IMR-90 (cell line): ENCODE data around the gene RAI14. TPM values are rescaled to one million over a fixed set of nuclear protein-coding genes. Genes with fewer than 3 reads are reported as not detected.

Experiments
- ATAC-seq: fragments of 200-7000 bp; cut with Tn5 transposase; 2 replicates; pipeline ENCODE4 v1.9.1; 2020; ENCODE audit warnings: low read depth, mild to moderate bottlenecking, moderate library complexity
- Bru-seq: library from RNA; stranded (reverse); fragments of 400-500 nt; gene quantifications from one replicate; lab custom pipeline; 2021; lab: Mats Ljungman, UMichigan
- BruChase-seq, 2 experiments: library from RNA; stranded (reverse); fragments of 400-500 nt; gene quantifications; one replicate each; lab custom pipeline; 2021; lab: Mats Ljungman, UMichigan
- BruUV-seq: library from RNA; stranded (reverse); fragments of 400-500 nt; replicated peaks from 2 replicates; lab custom pipeline; 2021; lab: Mats Ljungman, UMichigan
- CTCF ChIA-PET: fragments of 300-600 bp; formaldehyde crosslinking; extraction: SDS; loops from one replicate; lab custom pipeline; 2021; ENCODE audit warnings: antibody characterized with exemption; lab: Yijun Ruan, JAX
- POLR2A ChIA-PET: fragments of 300-600 bp; sonication (Branson Sonifier 250); formaldehyde crosslinking; loops from one replicate; lab custom pipeline; 2022; ENCODE audit warnings: antibody characterized with exemption; ENCODE audit not compliant: unreplicated experiment; lab: Charles Lee
- DNase-seq: peaks from one replicate; pipeline ENCODE4 v3.0.0; 2013
- H2AFZ ChIP-seq: replicated peaks from 2 replicates; pipeline ENCODE3; 2013; ENCODE audit warnings: low read length, mild to moderate bottlenecking; ENCODE audit not compliant: poor library complexity
- H2AK5ac ChIP-seq: 2 replicates; pipeline ENCODE4 v1.6.1; 2013; ENCODE audit warnings: low read depth, low read length, inconsistent platforms
- H2AK9ac ChIP-seq: replicated peaks from 2 replicates; pipeline ENCODE3; 2013; ENCODE audit warnings: mild to moderate bottlenecking, low read depth, low read length, moderate library complexity; ENCODE audit not compliant: poor library complexity
- H2BK120ac ChIP-seq: 2 replicates; pipeline ENCODE4 v1.6.1; 2013; ENCODE audit warnings: low read depth, low read length, inconsistent platforms
- H2BK15ac ChIP-seq: 3 replicates; pipeline ENCODE4 v1.6.1; 2013; ENCODE audit warnings: low read depth, low read length, inconsistent platforms
- H2BK20ac ChIP-seq: 2 replicates; pipeline ENCODE4 v1.6.1; 2013; ENCODE audit warnings: low read depth, mild to moderate bottlenecking, inconsistent platforms, low read length, moderate library complexity
- H2BK5ac ChIP-seq: 2 replicates; pipeline ENCODE4 v1.6.1; 2013; ENCODE audit warnings: mild to moderate bottlenecking, low read depth, low read length, inconsistent platforms; ENCODE audit not compliant: poor library complexity, severe bottlenecking
- H3K14ac ChIP-seq: replicated peaks from 2 replicates; pipeline ENCODE4 v1.6.1; 2013; ENCODE audit warnings: low read depth, low read length, inconsistent platforms
- H3K18ac ChIP-seq: 2 replicates; pipeline ENCODE4 v1.6.1; 2013; ENCODE audit warnings: low read depth, low read length, control low read depth
- H3K23ac ChIP-seq: 2 replicates; pipeline ENCODE4 v1.6.1; 2013; ENCODE audit warnings: low read depth, low read length, inconsistent platforms
- H3K27ac ChIP-seq: 2 replicates; pipeline ENCODE4 v1.5.1; 2013; ENCODE audit warnings: mild to moderate bottlenecking, control low read depth, low read length; ENCODE audit not compliant: insufficient read depth
- H3K27me3 ChIP-seq: 2 replicates; pipeline ENCODE4 v1.6.1; 2013; ENCODE audit warnings: low read length; ENCODE audit not compliant: control insufficient read depth, insufficient read depth
- H3K36me3 ChIP-seq: 2 replicates; pipeline ENCODE4 v1.6.1; 2013; ENCODE audit warnings: low read length, mixed read lengths; ENCODE audit not compliant: control insufficient read depth, insufficient read depth
- H3K4ac ChIP-seq: 2 replicates; pipeline ENCODE4 v1.6.1; 2013; ENCODE audit warnings: low read depth, low read length, inconsistent platforms
- H3K4me1 ChIP-seq: 2 replicates; pipeline ENCODE4 v1.6.1; 2013; ENCODE audit warnings: low read length, mixed read lengths; ENCODE audit not compliant: control insufficient read depth, insufficient read depth
- H3K4me2 ChIP-seq: 2 replicates; pipeline ENCODE4 v1.6.1; 2013; ENCODE audit warnings: low read depth, mild to moderate bottlenecking, control low read depth, low read length, moderate library complexity
- H3K4me3 ChIP-seq: 2 replicates; pipeline ENCODE4 v1.5.1; 2013; ENCODE audit warnings: low read depth, mild to moderate bottlenecking, control low read depth, low read length, moderate library complexity; ENCODE audit not compliant: insufficient read depth
- H3K56ac ChIP-seq: 2 replicates; pipeline ENCODE4 v1.6.1; 2013; ENCODE audit warnings: low read length, inconsistent platforms; ENCODE audit not compliant: insufficient read depth; ENCODE audit errors: extremely low read depth
- H3K79me1 ChIP-seq, 2 experiments: 2 replicates each; pipeline ENCODE4 v1.6.1; 2013; ENCODE audit warnings: low read length in 2 of 2, inconsistent platforms in 1 of 2, low read depth in 1 of 2
- H3K9ac ChIP-seq: 2 replicates; pipeline ENCODE4 v1.6.1; 2013; ENCODE audit warnings: low read depth, low read length, control low read depth
- H3K9me1 ChIP-seq: 2 replicates; pipeline ENCODE4 v1.6.1; 2013; ENCODE audit warnings: low read length, inconsistent platforms; ENCODE audit not compliant: insufficient read depth
- H3K9me3 ChIP-seq: 2 replicates; pipeline ENCODE4 v1.6.1; 2013; ENCODE audit warnings: low read length; ENCODE audit not compliant: control insufficient read depth, insufficient read depth
- H4K20me1 ChIP-seq: 2 replicates; pipeline ENCODE4 v1.6.1; 2013; ENCODE audit warnings: low read length, inconsistent platforms; ENCODE audit not compliant: insufficient read depth
- H4K5ac ChIP-seq: 2 replicates; pipeline ENCODE4 v1.6.1; 2013; ENCODE audit warnings: mild to moderate bottlenecking, low read depth, low read length, control low read depth
- H4K8ac ChIP-seq, 2 experiments: 2 replicates each; pipeline ENCODE4 v1.6.1; 2013; ENCODE audit warnings: low read depth in 2 of 2, low read length in 2 of 2, control low read depth in 1 of 2, inconsistent platforms in 1 of 2
- H4K91ac ChIP-seq: 2 replicates; pipeline ENCODE4 v1.6.1; 2013; ENCODE audit warnings: low read depth, low read length, inconsistent platforms; ENCODE audit not compliant: insufficient read depth
- BHLHE40 ChIP-seq: fragments of 150-350 bp; IDR thresholded peaks from 2 replicates; pipeline ENCODE4 v1.6.1; 2016; ENCODE audit warnings: mild to moderate bottlenecking, low read depth, low read length
- CEBPB ChIP-seq: IDR thresholded peaks from 2 replicates; pipeline ENCODE4 v1.6.1; 2012; ENCODE audit warnings: low read depth, low read length, improper control_type of control experiment
- CHD1 ChIP-seq: IDR thresholded peaks from 2 replicates; pipeline ENCODE4 v1.6.1; 2012; ENCODE audit warnings: low read depth, low read length, improper control_type of control experiment
- FOS ChIP-seq: fragments of 150-350 bp; IDR thresholded peaks from 2 replicates; pipeline ENCODE4 v1.6.1; 2016; ENCODE audit warnings: low read depth, low read length
- MAFK ChIP-seq: IDR thresholded peaks from 2 replicates; pipeline ENCODE4 v1.6.1; 2012; ENCODE audit warnings: low read depth, low read length, improper control_type of control experiment
- MAZ ChIP-seq: IDR thresholded peaks from 2 replicates; pipeline ENCODE4 v1.6.1; 2012; ENCODE audit warnings: low read depth, mild to moderate bottlenecking, low read length, improper control_type of control experiment, moderate library complexity, borderline replicate concordance
- NFE2L2 ChIP-seq: fragments of 150-350 bp; IDR thresholded peaks from 2 replicates; pipeline ENCODE4 v1.6.1; 2016; ENCODE audit warnings: low read depth, mild to moderate bottlenecking, low read length
- POLR2A ChIP-seq: IDR thresholded peaks from 2 replicates; pipeline ENCODE4 v1.6.1; 2012; ENCODE audit warnings: mild to moderate bottlenecking, low read depth, low read length
- RAD21 ChIP-seq: IDR thresholded peaks from 2 replicates; pipeline ENCODE4 v1.6.1; 2012; ENCODE audit warnings: low read length, improper control_type of control experiment
- RCOR1 ChIP-seq: IDR thresholded peaks from 2 replicates; pipeline ENCODE4 v1.6.1; 2012; ENCODE audit warnings: mild to moderate bottlenecking, low read length, improper control_type of control experiment; ENCODE audit not compliant: insufficient replicate concordance
- SMC3 ChIP-seq: fragments of 150-350 bp; IDR thresholded peaks from 2 replicates; pipeline ENCODE4 v1.6.1; 2016; ENCODE audit warnings: low read depth, mild to moderate bottlenecking, antibody characterized with exemption, low read length, moderate library complexity
- USF2 ChIP-seq: fragments of 150-350 bp; IDR thresholded peaks from 2 replicates; pipeline ENCODE4 v1.6.1; 2017; ENCODE audit warnings: mild to moderate bottlenecking, antibody characterized with exemption, low read length, low read depth
- WGBS, 2 experiments: methylation state at CpG; one replicate each; pipeline versions ENCODE4 v1.1.5 to v1.1.7; 2013; ENCODE audit warnings: missing lambda C conversion rate in 2 of 2; ENCODE audit not compliant: insufficient read length in 1 of 2; ENCODE audit errors: extremely low coverage in 2 of 2; 5-methylcytosine and 5-hydroxymethylcytosine counted together
- dilution Hi-C: fragments of 300-500 bp; cut with HindIII; formaldehyde crosslinking; loops from one replicate; pipeline ENCODE4 v1.14.3; 2018; ENCODE audit warnings: low sequenced_read_pairs; ENCODE audit not compliant: unreplicated experiment
- in situ Hi-C: fragments of 300-500 bp; cut with MboI; formaldehyde crosslinking; loops from 3 replicates; pipeline ENCODE4 v1.14.3; 2019; ENCODE audit warnings: low sequenced_read_pairs, inconsistent platforms, mixed read lengths
- intact Hi-C: fragments of 100-400 bp; cut with micrococcal nuclease; formaldehyde crosslinking; loops from 2 replicates; pipeline ENCODE4 v1.10.0; 2022
- long read RNA-seq: library from polyadenylated mRNA; unstranded; transcript quantifications from one replicate; pipeline ENCODE4 v2.0.0, GENCODE V29; 2021; ENCODE audit not compliant: unreplicated experiment
- polyA plus RNA-seq, 3 experiments: library from polyadenylated mRNA; depleted of rRNA; stranded (reverse); fragments of >200 nt; gene quantifications; 2 replicates each; pipeline ENCODE4 v1.2.3, GENCODE V29; 2012; ENCODE audit warnings: low replicate concordance in 1 of 3
- total RNA-seq: library from RNA; depleted of rRNA; stranded (reverse); fragments of >200 nt; gene quantifications from 2 replicates; pipeline ENCODE4 v1.2.3, GENCODE V29; 2012; rRNA removed
- TF ChIP-seq, protein P1 (sequence below): conservative IDR thresholded peaks from 2 replicates; pipeline ENCODE4 v1.5.1; 2012; ENCODE audit warnings: mild to moderate bottlenecking, low read depth, low read length, improper control_type of control experiment

The RAI14 gene
- total RNA-seq (267 and 361 TPM in 2 replicates), polyA plus RNA-seq (2012; rRNA removed) (191 and 221 TPM in 2 replicates), Bru-seq, nascent RNA (percentile 99 among the genes with signal in this experiment), BruChase-seq, experiment 1, labeled RNA remaining after a 6-hour chase (percentile 98 among the genes with signal in this experiment), BruChase-seq, experiment 2, labeled RNA remaining after a 2-hour chase (percentile 96 among the genes with signal in this experiment)
- 68.3 and 80.0 TPM in 2 replicates for polyA plus RNA-seq (2012; cell fraction: cytosol; rRNA removed)
- polyA plus RNA-seq (2012; cell fraction: nucleus; rRNA removed; ENCODE audit: low replicate concordance), result 60.2 and 146 TPM in 2 replicates
- long read RNA-seq, full-length matches to known transcripts, result 100 of 262 reads
- long read RNA-seq, partial matches to known transcripts, result 127 of 262 reads
- long read RNA-seq, other reads (novel, unspliced or antisense), result 35 of 262 reads

- H3K36me3 ChIP-seq, result peaks cover 2% of the 10 kb centered on the region
- H2BK20ac ChIP-seq, result peak within 1 kb of the TSS; percentile 68
- peaks cover 14% of the 10 kb centered on the region for H3K4me1 ChIP-seq
- peak within 1 kb of the TSS; percentile 59; the same call in 2 of the 3 replicates for H2BK15ac ChIP-seq
- H3K14ac ChIP-seq, result peak within 1 kb of the TSS; percentile 95
- peak within 1 kb of the TSS; percentile 100 for H3K27ac ChIP-seq
- H3K9me1 ChIP-seq, result peaks cover 6% of the 10 kb centered on the region
- in situ Hi-C loops, result loop anchor here (5.0 kb wide), 1 partner anchor 129 kb away; no protein-coding TSS in a partner anchor
- peak; percentile 85 for DNase-seq
- H3K4me3 ChIP-seq, result peak within 1 kb of the TSS; percentile 99
- peak within 1 kb of the TSS; percentile 96 for H4K91ac ChIP-seq
- BruUV-seq, result no TSS peak
- dilution Hi-C loops, result no loop called here
- H3K4ac ChIP-seq, result peak within 1 kb of the TSS; percentile 98
- H3K79me1 ChIP-seq, result peaks cover 0 to 16% of the 10 kb centered on the region in 2 experiments; a peak in 2 of 4 replicates
- intact Hi-C loops, result loop anchor here (1.0 to 5.0 kb wide), 7 partner anchors 39 to 165 kb away; no protein-coding TSS in a partner anchor
- POLR2A ChIA-PET, result interaction anchor here (0.5 to 2.3 kb wide), 3 partner anchors 21 to 122 kb away, joined by 3 to 5 read pairs (median 3); no protein-coding TSS in a partner anchor
- no peaks in the 10 kb centered on the region for H3K27me3 ChIP-seq
- H3K9ac ChIP-seq, result peak within 1 kb of the TSS; percentile 100
- ATAC-seq, result peak; percentile 78
- peak within 1 kb of the TSS; percentile 94 for H2AK5ac ChIP-seq
- H4K20me1 ChIP-seq, result peaks cover 33% of the 10 kb centered on the region
- CTCF ChIA-PET, result interaction anchor here (1.2 kb wide), 1 partner anchor 242 kb away, joined by 3 read pairs; no protein-coding TSS in a partner anchor
- H2BK120ac ChIP-seq, result peak within 1 kb of the TSS; percentile 91
- H4K8ac ChIP-seq, result peak within 1 kb of the TSS; percentile 85 to 93
- 0% methylated on average over 19 of the region's 79 CpGs; no CpG with 5 or more reads in 1 of the 2 experiments for WGBS, 2 experiments
- H4K5ac ChIP-seq, result peak within 1 kb of the TSS; percentile 95
- H2AK9ac ChIP-seq, result peak within 1 kb of the TSS; percentile 88
- peak within 1 kb of the TSS; percentile 98 for H3K18ac ChIP-seq
- H2BK5ac ChIP-seq, result peak within 1 kb of the TSS; percentile 98
- peak within 1 kb of the TSS; percentile 98 for H3K23ac ChIP-seq
- peak within 1 kb of the TSS; percentile 85 for H2AFZ ChIP-seq
- H3K4me2 ChIP-seq, result peak within 1 kb of the TSS; percentile 95
- peak within 1 kb of the TSS; percentile 98 for H3K56ac ChIP-seq
- no peaks in the 10 kb centered on the region for H3K9me3 ChIP-seq
- TF ChIP-seq NFE2L2 (no peak), RAD21 (peak; percentile 12; the same call in 1 of the 2 replicates), USF2 (peak; percentile 93), FOS (peak; percentile 4; the same call in 1 of the 2 replicates), MAZ (peak; percentile 98), POLR2A (peak; percentile 72), MAFK (no peak), CHD1 (0 out of 2 replicates have a peak, but pooled peaks have one; percentile 81), CEBPB (no peak), RCOR1 (no peak), SMC3 (no peak; the same call in 1 of the 2 replicates), BHLHE40 (peak; percentile 31; the same call in 1 of the 2 replicates)
- TF ChIP-seq, protein P1, sequence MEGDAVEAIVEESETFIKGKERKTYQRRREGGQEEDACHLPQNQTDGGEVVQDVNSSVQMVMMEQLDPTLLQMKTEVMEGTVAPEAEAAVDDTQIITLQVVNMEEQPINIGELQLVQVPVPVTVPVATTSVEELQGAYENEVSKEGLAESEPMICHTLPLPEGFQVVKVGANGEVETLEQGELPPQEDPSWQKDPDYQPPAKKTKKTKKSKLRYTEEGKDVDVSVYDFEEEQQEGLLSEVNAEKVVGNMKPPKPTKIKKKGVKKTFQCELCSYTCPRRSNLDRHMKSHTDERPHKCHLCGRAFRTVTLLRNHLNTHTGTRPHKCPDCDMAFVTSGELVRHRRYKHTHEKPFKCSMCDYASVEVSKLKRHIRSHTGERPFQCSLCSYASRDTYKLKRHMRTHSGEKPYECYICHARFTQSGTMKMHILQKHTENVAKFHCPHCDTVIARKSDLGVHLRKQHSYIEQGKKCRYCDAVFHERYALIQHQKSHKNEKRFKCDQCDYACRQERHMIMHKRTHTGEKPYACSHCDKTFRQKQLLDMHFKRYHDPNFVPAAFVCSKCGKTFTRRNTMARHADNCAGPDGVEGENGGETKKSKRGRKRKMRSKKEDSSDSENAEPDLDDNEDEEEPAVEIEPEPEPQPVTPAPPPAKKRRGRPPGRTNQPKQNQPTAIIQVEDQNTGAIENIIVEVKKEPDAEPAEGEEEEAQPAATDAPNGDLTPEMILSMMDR, result peak; percentile 21; the same call in 1 of the 2 replicates
These were observed at the start of gene RAI14 for GRCh38 chr5:34656001-34656699. RAI14 (plus strand) TSS chr5:34656328; CDS start chr5:34686920, 30,592 bp downstream.
